ENCODE results near the gene RPS6KA5.

RPS6KA5 gene

GRCh38 chr14:90871605-90872233 lies 188.7 kb downstream of the RPS6KA5 start:
- peak; percentile 91 for ATAC-seq
- TF ChIP-seq ESRRG (CRISPR knock-in tag; IDR thresholded peaks at IDR 0.05), result no peak
- TF ChIP-seq ISL1 (CRISPR knock-in tag; IDR thresholded peaks at IDR 0.05), result peak; percentile 76
- TF ChIP-seq ZNF565 (CRISPR knock-in tag; conservative IDR thresholded peaks at IDR 0.05; ENCODE audit: low read depth), result no peak
- TF ChIP-seq TOX (CRISPR knock-in tag; IDR thresholded peaks at IDR 0.05; ENCODE audit: borderline replicate concordance), result no peak
- no peak for TF ChIP-seq ZNF70 (CRISPR knock-in tag; IDR thresholded peaks at IDR 0.05)
- TF ChIP-seq OSR1 (CRISPR knock-in tag; IDR thresholded peaks at IDR 0.05), result no peak
- no peak for TF ChIP-seq SNAI2 (CRISPR knock-in tag; IDR thresholded peaks at IDR 0.05)
- TF ChIP-seq CSDC2 (CRISPR knock-in tag; IDR thresholded peaks at IDR 0.05), result no peak

GRCh38 chr14:90870950-90871604 lies 189.4 kb downstream of the RPS6KA5 start:
- TF ChIP-seq CSRNP3 (CRISPR knock-in tag; IDR thresholded peaks at IDR 0.05) (no peak), PPARA (CRISPR knock-in tag; IDR thresholded peaks at IDR 0.05; ENCODE audit: borderline replicate concordance) (no peak), ISL1 (CRISPR knock-in tag; IDR thresholded peaks at IDR 0.05) (no peak), ZNF8 (CRISPR knock-in tag; IDR thresholded peaks at IDR 0.05) (no peak), BACH2 (CRISPR knock-in tag; IDR thresholded peaks at IDR 0.05; ENCODE audit: borderline replicate concordance) (no peak), ZFP30 (CRISPR knock-in tag; IDR thresholded peaks at IDR 0.05) (no peak), POU6F1 (CRISPR knock-in tag; IDR thresholded peaks at IDR 0.05; ENCODE audit: borderline replicate concordance, low read depth) (no peak), TCF4 (CRISPR knock-in tag; IDR thresholded peaks at IDR 0.05; ENCODE audit: borderline replicate concordance) (no peak), ZNF70 (CRISPR knock-in tag; IDR thresholded peaks at IDR 0.05) (no peak), SNAI2 (CRISPR knock-in tag; IDR thresholded peaks at IDR 0.05) (no peak), ZFP3 (CRISPR knock-in tag; IDR thresholded peaks at IDR 0.05) (no peak), ZNF565 (CRISPR knock-in tag; conservative IDR thresholded peaks at IDR 0.05; ENCODE audit: low read depth) (no peak), GLIS3 (CRISPR knock-in tag; IDR thresholded peaks at IDR 0.05) (no peak), TOX (CRISPR knock-in tag; IDR thresholded peaks at IDR 0.05; ENCODE audit: borderline replicate concordance) (no peak), PATZ1 (CRISPR knock-in tag; IDR thresholded peaks at IDR 0.05; ENCODE audit: borderline replicate concordance) (no peak), TSHZ2 (CRISPR knock-in tag; IDR thresholded peaks at IDR 0.05) (no peak), ZC3H10 (CRISPR knock-in tag; IDR thresholded peaks at IDR 0.05) (no peak), ARNTL (CRISPR knock-in tag; IDR thresholded peaks at IDR 0.05; ENCODE audit: borderline replicate concordance, low read depth) (no peak), RARB (CRISPR knock-in tag; IDR thresholded peaks at IDR 0.05) (no peak), CREB5 (CRISPR knock-in tag; IDR thresholded peaks at IDR 0.05; ENCODE audit: low read depth) (no peak)
- peak; percentile 57 for ATAC-seq
